Measurements from ENCODE around the gene KLHL29. TPM values are rescaled to one million over a fixed set of nuclear protein-coding genes. Genes with fewer than 3 reads are reported as not detected.
"Not testable (repeated sequence)": the region's sequence is repeated elsewhere in the genome, so short reads cannot be mapped to it uniquely, and the experiment has no call there.

The KLHL29 gene
- polyA plus RNA-seq, 3 donors, result 8.5 to 10.0 (median 8.8) TPM

- DNase-seq (ENCODE audit: low read depth in 3 of 3, low spot score in 2 of 3), result no peak
These were observed 335.9 kb downstream of the KLHL29 start for GRCh38 chr2:23720705-23721453.

GRCh38 chr2:23721454-23721826, 336.5 kb downstream of the KLHL29 start:
- DNase-seq (ENCODE audit: low read depth in 3 of 3, low spot score in 2 of 3), result no peak

GRCh38 chr2:23722255-23722654, 337.3 kb downstream of the KLHL29 start:
- no peak for DNase-seq (ENCODE audit: low read depth in 3 of 3, low spot score in 2 of 3)

- DNase-seq (ENCODE audit: low read depth in 3 of 3, low spot score in 2 of 3), result not testable (repeated sequence)
These were observed 338.1 kb downstream of the KLHL29 start for GRCh38 chr2:23723029-23723428.

GRCh38 chr2:23734416-23734815, 349.4 kb downstream of the KLHL29 start:
- DNase-seq (ENCODE audit: low read depth in 3 of 3, low spot score in 2 of 3), result no peak

- DNase-seq (ENCODE audit: low read depth in 3 of 3, low spot score in 2 of 3), result not testable (repeated sequence)
These were observed 351.8 kb downstream of the KLHL29 start for GRCh38 chr2:23736783-23737182.

- DNase-seq (ENCODE audit: low read depth in 3 of 3, low spot score in 2 of 3), result no peak
These were observed 360.2 kb downstream of the KLHL29 start for GRCh38 chr2:23745068-23745725.

GRCh38 chr2:23745726-23746105, 360.7 kb downstream of the KLHL29 start:
- DNase-seq (ENCODE audit: low read depth in 3 of 3, low spot score in 2 of 3), result no peak

GRCh38 chr2:23746141-23746863, 361.3 kb downstream of the KLHL29 start:
- DNase-seq (ENCODE audit: low read depth in 3 of 3, low spot score in 2 of 3), result no peak

- DNase-seq (ENCODE audit: low read depth in 3 of 3, low spot score in 2 of 3), result no peak
These were observed 366.8 kb downstream of the KLHL29 start for GRCh38 chr2:23751747-23752265.

- no peak for DNase-seq (ENCODE audit: low read depth in 3 of 3, low spot score in 2 of 3)
These were observed 368.5 kb downstream of the KLHL29 start for GRCh38 chr2:23753291-23754010.

- no peak for DNase-seq (ENCODE audit: low read depth in 3 of 3, low spot score in 2 of 3)
These were observed 370.0 kb downstream of the KLHL29 start for GRCh38 chr2:23754970-23755369.

GRCh38 chr2:23756593-23757292, 371.8 kb downstream of the KLHL29 start:
- DNase-seq (ENCODE audit: low read depth in 3 of 3, low spot score in 2 of 3), result no peak

- DNase-seq (ENCODE audit: low read depth in 3 of 3, low spot score in 2 of 3), result no peak
These were observed 372.9 kb downstream of the KLHL29 start for GRCh38 chr2:23757686-23758433.

Measured in right renal cortex interstitium (tissue), 3 donors.